Loucy (cell line): ENCODE measurements around the gene FBXW9.

Experiments
- H2AFZ ChIP-seq: fragments of 200-600 bp; sonication (generic); 2 replicates; pipeline ENCODE4 v1.6.0; 2016; ENCODE audit warnings: antibody characterized with exemption, mild to moderate bottlenecking, low read length, moderate library complexity
- H3F3A ChIP-seq: fragments of 200-600 bp; 2 replicates; pipeline ENCODE4 v1.6.0; 2016; ENCODE audit warnings: antibody characterized with exemption, low read depth, mild to moderate bottlenecking
- H3K27me3 ChIP-seq: fragments of 200-600 bp; sonication (generic); 2 replicates; pipeline ENCODE4 v1.6.1; 2014; ENCODE audit warnings: low read length, mild to moderate bottlenecking; ENCODE audit not compliant: insufficient read depth, poor library complexity, severe bottlenecking
- H3K36me3 ChIP-seq: fragments of 200-600 bp; sonication (generic); 2 replicates; pipeline ENCODE4 v1.6.1; 2016; ENCODE audit warnings: low read length; ENCODE audit not compliant: insufficient read depth
- H3K4me1 ChIP-seq: fragments of 200-600 bp; sonication (generic); 2 replicates; pipeline ENCODE4 v1.5.1; 2014; ENCODE audit warnings: low read length, mild to moderate bottlenecking; ENCODE audit not compliant: insufficient read depth, poor library complexity, severe bottlenecking
- H3K4me2 ChIP-seq: fragments of 200-600 bp; sonication (generic); 2 replicates; pipeline ENCODE4 v1.6.0; 2014; ENCODE audit warnings: antibody characterized with exemption, low read length, low read depth, mild to moderate bottlenecking; ENCODE audit not compliant: poor library complexity, severe bottlenecking
- H3K4me3 ChIP-seq: fragments of 200-600 bp; sonication (generic); 2 replicates; pipeline ENCODE4 v1.5.1; 2014; ENCODE audit warnings: low read length, mild to moderate bottlenecking, mixed read lengths; ENCODE audit not compliant: poor library complexity, severe bottlenecking
- H3K79me2 ChIP-seq: fragments of 200-600 bp; sonication (generic); 2 replicates; pipeline ENCODE4 v1.6.1; 2014; ENCODE audit warnings: low read length; ENCODE audit not compliant: insufficient read depth
- H3K9ac ChIP-seq: fragments of 200-600 bp; sonication (generic); 2 replicates; pipeline ENCODE4 v1.6.0; 2014; ENCODE audit warnings: mild to moderate bottlenecking, low read depth, low read length, moderate library complexity; ENCODE audit not compliant: poor library complexity, severe bottlenecking
- H3K9me2 ChIP-seq: fragments of 200-600 bp; sonication (generic); replicated peaks from 2 replicates; pipeline ENCODE4 v1.6.1; 2016; ENCODE audit warnings: low read depth, low read length, mixed read lengths
- H3K9me3 ChIP-seq: fragments of 200-600 bp; sonication (generic); 2 replicates; pipeline ENCODE4 v1.6.1; 2014; ENCODE audit warnings: mild to moderate bottlenecking, antibody characterized with exemption, low read length, low read depth; ENCODE audit not compliant: insufficient read depth
- H4K20me1 ChIP-seq: fragments of 200-600 bp; sonication (generic); 2 replicates; pipeline ENCODE4 v1.6.0; 2014; ENCODE audit warnings: antibody characterized with exemption, low read length, mild to moderate bottlenecking; ENCODE audit not compliant: insufficient read depth, poor library complexity, severe bottlenecking
- EZH2phosphoT487 ChIP-seq: fragments of 200-600 bp; IDR thresholded peaks from 2 replicates; pipeline ENCODE4 v1.6.1; 2018; ENCODE audit warnings: antibody characterized with exemption, mild to moderate bottlenecking, moderate library complexity, borderline replicate concordance
- TF ChIP-seq, protein P1 (sequence below): fragments of 200-600 bp; sonication (generic); conservative IDR thresholded peaks from 2 replicates; pipeline ENCODE4 v1.5.1; 2014; ENCODE audit warnings: mild to moderate bottlenecking, antibody characterized with exemption, low read length

FBXW9 gene

DNA sequence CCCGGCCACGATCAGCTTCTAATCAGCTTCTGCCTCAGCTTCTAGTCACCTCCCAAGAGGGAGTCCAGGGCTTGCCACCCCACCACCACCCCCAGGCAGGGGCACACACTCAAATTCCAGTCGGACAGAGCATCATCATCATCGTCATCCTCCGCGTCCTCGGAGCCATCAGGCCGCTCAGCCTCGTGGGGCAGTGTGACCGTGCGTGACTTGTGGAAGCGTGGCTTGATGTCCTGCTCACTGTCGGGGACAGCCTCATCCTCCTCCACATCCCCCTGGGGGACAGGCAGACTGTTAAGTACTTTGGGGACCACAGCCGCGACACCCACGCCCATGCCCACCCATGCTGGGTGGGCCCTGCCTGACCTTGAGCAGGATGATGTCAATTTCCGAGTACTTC lies 14.8 kb upstream of the FBXW9 start:
- Histone ChIP-seq H2AFZ (no peak overlapping the region), H3K4me3 (no peak overlapping the region), H3K4me1 (no peaks in the 10 kb centered on the region), H3K9ac (no peak overlapping the region), H3F3A (no peaks in the 10 kb centered on the region), H3K27me3 (no peaks in the 10 kb centered on the region), H3K4me2 (no peak overlapping the region), H3K9me3 (no peaks in the 10 kb centered on the region), H3K79me2 (0 out of 2 replicates have a peak, but pooled peaks cover 4% of the 10 kb centered on the region), H3K36me3 (peaks cover 66% of the 10 kb centered on the region; the same call in 1 of the 2 replicates), H4K20me1 (no peaks in the 10 kb centered on the region), H3K9me2 (no peaks in the 10 kb centered on the region)
- TF ChIP-seq EZH2phosphoT487, result no peak
- TF ChIP-seq, protein P1, sequence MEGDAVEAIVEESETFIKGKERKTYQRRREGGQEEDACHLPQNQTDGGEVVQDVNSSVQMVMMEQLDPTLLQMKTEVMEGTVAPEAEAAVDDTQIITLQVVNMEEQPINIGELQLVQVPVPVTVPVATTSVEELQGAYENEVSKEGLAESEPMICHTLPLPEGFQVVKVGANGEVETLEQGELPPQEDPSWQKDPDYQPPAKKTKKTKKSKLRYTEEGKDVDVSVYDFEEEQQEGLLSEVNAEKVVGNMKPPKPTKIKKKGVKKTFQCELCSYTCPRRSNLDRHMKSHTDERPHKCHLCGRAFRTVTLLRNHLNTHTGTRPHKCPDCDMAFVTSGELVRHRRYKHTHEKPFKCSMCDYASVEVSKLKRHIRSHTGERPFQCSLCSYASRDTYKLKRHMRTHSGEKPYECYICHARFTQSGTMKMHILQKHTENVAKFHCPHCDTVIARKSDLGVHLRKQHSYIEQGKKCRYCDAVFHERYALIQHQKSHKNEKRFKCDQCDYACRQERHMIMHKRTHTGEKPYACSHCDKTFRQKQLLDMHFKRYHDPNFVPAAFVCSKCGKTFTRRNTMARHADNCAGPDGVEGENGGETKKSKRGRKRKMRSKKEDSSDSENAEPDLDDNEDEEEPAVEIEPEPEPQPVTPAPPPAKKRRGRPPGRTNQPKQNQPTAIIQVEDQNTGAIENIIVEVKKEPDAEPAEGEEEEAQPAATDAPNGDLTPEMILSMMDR, result no peak

DNA sequence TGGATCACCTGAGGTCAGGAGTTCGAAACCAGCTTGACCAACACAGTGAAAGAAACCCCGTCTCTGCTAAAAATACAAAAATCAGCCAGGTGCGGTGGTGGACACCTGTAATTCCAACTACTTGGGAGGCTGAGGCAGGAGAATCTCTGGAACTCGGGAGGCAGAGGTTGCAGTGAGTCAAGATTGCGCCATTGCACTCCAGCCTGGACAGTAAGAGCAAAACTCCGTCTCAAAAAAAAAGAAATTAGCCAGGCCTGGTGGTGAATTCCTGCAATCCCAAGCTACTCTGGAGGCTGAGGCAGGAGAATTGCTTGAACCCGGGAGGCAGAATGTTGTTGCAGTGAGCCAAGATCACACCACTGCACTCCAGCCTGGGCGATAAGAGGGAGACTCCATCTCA lies 12.2 kb upstream of the FBXW9 start:
- TF ChIP-seq EZH2phosphoT487, result no peak
- TF ChIP-seq, protein P1, result no peak
- Histone ChIP-seq H3K9ac (no peak overlapping the region), H3K79me2 (no peaks in the 10 kb centered on the region), H3K9me3 (no peaks in the 10 kb centered on the region), H2AFZ (no peak overlapping the region), H3K36me3 (peaks cover 65% of the 10 kb centered on the region; the same call in 1 of the 2 replicates), H3F3A (no peaks in the 10 kb centered on the region), H3K4me2 (no peak overlapping the region), H3K4me1 (no peaks in the 10 kb centered on the region), H3K27me3 (no peaks in the 10 kb centered on the region), H3K9me2 (no peaks in the 10 kb centered on the region), H4K20me1 (no peaks in the 10 kb centered on the region), H3K4me3 (no peak overlapping the region)

DNA sequence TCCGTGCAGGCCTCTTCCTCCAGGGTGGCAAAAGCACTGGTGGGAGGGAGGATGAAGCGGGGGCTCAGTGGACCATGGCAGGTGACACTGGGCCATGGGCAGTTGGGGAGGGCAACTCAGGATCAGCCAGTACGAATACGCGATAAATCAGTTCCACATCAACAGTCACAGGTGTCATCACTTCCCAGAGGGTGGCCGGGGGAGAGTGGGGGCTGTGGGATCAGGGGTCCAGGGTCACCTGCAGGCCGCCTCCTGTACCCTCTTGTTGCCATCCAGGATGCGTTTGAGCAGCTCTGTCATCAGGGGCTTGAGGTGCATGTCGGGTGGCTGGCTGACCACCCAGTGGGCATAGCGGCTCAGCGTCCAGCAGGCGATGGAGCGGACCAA lies 9.9 kb upstream of the FBXW9 start:
- H3K9me2 ChIP-seq, result no peaks in the 10 kb centered on the region
- no peak overlapping the region for H2AFZ ChIP-seq
- H3K36me3 ChIP-seq, result peaks cover 75% of the 10 kb centered on the region; the same call in 1 of the 2 replicates
- no peak overlapping the region for H3K4me2 ChIP-seq
- no peaks in the 10 kb centered on the region for H3K27me3 ChIP-seq
- no peaks in the 10 kb centered on the region for H3F3A ChIP-seq
- no peaks in the 10 kb centered on the region for H3K9me3 ChIP-seq
- no peaks in the 10 kb centered on the region for H3K79me2 ChIP-seq
- H4K20me1 ChIP-seq, result no peaks in the 10 kb centered on the region
- H3K4me3 ChIP-seq, result no peak overlapping the region
- H3K4me1 ChIP-seq, result no peaks in the 10 kb centered on the region
- no peak for TF ChIP-seq EZH2phosphoT487
- TF ChIP-seq, protein P1, result no peak
- H3K9ac ChIP-seq, result no peak overlapping the region
